Fibroblast of lung (primary cell): ENCODE measurements around the gene MNAT1. TPM values are rescaled to one million over a fixed set of nuclear protein-coding genes. Genes with fewer than 3 reads are reported as not detected.

Source experiments
- DNase-seq, 2 donors: peaks; one replicate each; pipeline versions ENCODE4 v3.0.0 to v3.0.0-alpha.2; 2010; ENCODE audit warnings: low read depth in 2 of 2
- H2AFZ ChIP-seq: 2 replicates; pipeline ENCODE4 v1.5.1; 2012; ENCODE audit warnings: low read length, control low read depth, inconsistent platforms
- H3K27ac ChIP-seq: 2 replicates; pipeline ENCODE4 v1.5.1; 2011; ENCODE audit warnings: low read length, control low read depth; ENCODE audit not compliant: insufficient read depth
- H3K27me3 ChIP-seq: 2 replicates; pipeline ENCODE4 v1.5.1; 2011; ENCODE audit warnings: mild to moderate bottlenecking, low read length; ENCODE audit not compliant: control insufficient read depth, insufficient read depth
- H3K36me3 ChIP-seq: 2 replicates; pipeline ENCODE4 v1.5.1; 2011; ENCODE audit warnings: low read length; ENCODE audit not compliant: control insufficient read depth, insufficient read depth
- H3K4me1 ChIP-seq: 2 replicates; pipeline ENCODE4 v1.5.1; 2011; ENCODE audit warnings: low read length; ENCODE audit not compliant: control insufficient read depth, insufficient read depth; ENCODE audit errors: extremely low read depth
- H3K4me2 ChIP-seq: 2 replicates; pipeline ENCODE4 v1.5.1; 2011; ENCODE audit warnings: low read length, control low read depth; ENCODE audit not compliant: insufficient read depth; ENCODE audit errors: extremely low read depth
- H3K4me3 ChIP-seq, 4 experiments: fragments of 200-600 bp in 1 of 4; sonication (generic) in 1 of 4; replicated peaks in 1 of 4; 2 replicates each; pipeline ENCODE4 v1.5.1; 2011 to 2016; ENCODE audit warnings: low read length in 4 of 4, low read depth in 3 of 4, mild to moderate bottlenecking in 3 of 4, control low read depth in 2 of 4, inconsistent platforms in 1 of 4, mixed read lengths in 1 of 4; ENCODE audit not compliant: insufficient read depth in 1 of 4; ENCODE audit errors: control extremely low read depth in 1 of 4
- H3K79me2 ChIP-seq: 2 replicates; pipeline ENCODE4 v1.5.1; 2012; ENCODE audit warnings: mild to moderate bottlenecking, low read length, inconsistent platforms; ENCODE audit not compliant: control insufficient read depth, insufficient read depth
- H3K9ac ChIP-seq: 2 replicates; pipeline ENCODE4 v1.5.1; 2011; ENCODE audit warnings: mild to moderate bottlenecking, low read length, control low read depth; ENCODE audit not compliant: insufficient read depth
- H3K9me3 ChIP-seq: 2 replicates; pipeline ENCODE4 v1.5.1; 2012; ENCODE audit warnings: low read depth, low read length; ENCODE audit not compliant: control insufficient read depth, insufficient read depth
- H4K20me1 ChIP-seq: 2 replicates; pipeline ENCODE4 v1.5.1; 2011; ENCODE audit warnings: low read length; ENCODE audit not compliant: control insufficient read depth, insufficient read depth; ENCODE audit errors: extremely low read depth
- EZH2 ChIP-seq: IDR thresholded peaks from 2 replicates; pipeline ENCODE4 v1.5.1; 2012; ENCODE audit warnings: low read length, control low read depth, mild to moderate bottlenecking; ENCODE audit errors: missing control alignments
- polyA plus RNA-seq, 2 donors: library from polyadenylated mRNA; depleted of rRNA in 1 of 2; stranded (reverse) in 1 of 2; unstranded in 1 of 2; fragments of >200 nt; gene quantifications; 2 replicates each; pipeline ENCODE4 v1.2.1, GENCODE V29; 2011 to 2012; ENCODE audit warnings: missing spikeins in 1 of 2
- total RNA-seq: library from RNA; depleted of rRNA; stranded (reverse); fragments of >200 nt; gene quantifications from 2 replicates; pipeline ENCODE4 v1.2.1, GENCODE V29; 2014
- TF ChIP-seq, protein P1 (sequence below), 2 donors: IDR thresholded peaks in 1 of 2; conservative IDR thresholded peaks in 1 of 2; 1 replicate in 1 of 2; 2 replicates in 1 of 2; pipeline ENCODE4 v1.5.1; 2011 to 2012; ENCODE audit warnings: low read length in 2 of 2, control low read depth in 1 of 2, inconsistent platforms in 1 of 2, low read depth in 1 of 2, mild to moderate bottlenecking in 1 of 2

The MNAT1 gene
- total and polyA plus RNA-seq, 2 donors (not counting 1 experiment from before 2014, with no cell fraction given), result 48.2 to 58.5 TPM

GRCh38 chr14:60926002-60926401 lies 191.4 kb downstream of the MNAT1 start:
- H3K9me3 ChIP-seq, result no peaks in the 10 kb centered on the region
- no peak for TF ChIP-seq EZH2
- TF ChIP-seq, protein P1, sequence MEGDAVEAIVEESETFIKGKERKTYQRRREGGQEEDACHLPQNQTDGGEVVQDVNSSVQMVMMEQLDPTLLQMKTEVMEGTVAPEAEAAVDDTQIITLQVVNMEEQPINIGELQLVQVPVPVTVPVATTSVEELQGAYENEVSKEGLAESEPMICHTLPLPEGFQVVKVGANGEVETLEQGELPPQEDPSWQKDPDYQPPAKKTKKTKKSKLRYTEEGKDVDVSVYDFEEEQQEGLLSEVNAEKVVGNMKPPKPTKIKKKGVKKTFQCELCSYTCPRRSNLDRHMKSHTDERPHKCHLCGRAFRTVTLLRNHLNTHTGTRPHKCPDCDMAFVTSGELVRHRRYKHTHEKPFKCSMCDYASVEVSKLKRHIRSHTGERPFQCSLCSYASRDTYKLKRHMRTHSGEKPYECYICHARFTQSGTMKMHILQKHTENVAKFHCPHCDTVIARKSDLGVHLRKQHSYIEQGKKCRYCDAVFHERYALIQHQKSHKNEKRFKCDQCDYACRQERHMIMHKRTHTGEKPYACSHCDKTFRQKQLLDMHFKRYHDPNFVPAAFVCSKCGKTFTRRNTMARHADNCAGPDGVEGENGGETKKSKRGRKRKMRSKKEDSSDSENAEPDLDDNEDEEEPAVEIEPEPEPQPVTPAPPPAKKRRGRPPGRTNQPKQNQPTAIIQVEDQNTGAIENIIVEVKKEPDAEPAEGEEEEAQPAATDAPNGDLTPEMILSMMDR (conservative IDR thresholded peaks at IDR 0.05 in 1 of 2, IDR thresholded peaks at IDR 0.05 in 1 of 2; ENCODE audit: low read depth in 1 of 2, low read length in 2 of 2), result no peak
- no peaks in the 10 kb centered on the region for H3K27me3 ChIP-seq
- no peak for DNase-seq
- H2AFZ ChIP-seq, result no peak overlapping the region
- no peak overlapping the region for H3K27ac ChIP-seq
- no peaks in the 10 kb centered on the region for H3K4me1 ChIP-seq
- no peak overlapping the region for H3K9ac ChIP-seq
- H3K4me2 ChIP-seq, result no peak overlapping the region
- no peaks in the 10 kb centered on the region for H3K79me2 ChIP-seq
- H3K4me3 ChIP-seq, result no peak overlapping the region
- H3K36me3 ChIP-seq, result no peaks in the 10 kb centered on the region
- H4K20me1 ChIP-seq, result no peaks in the 10 kb centered on the region

DNA sequence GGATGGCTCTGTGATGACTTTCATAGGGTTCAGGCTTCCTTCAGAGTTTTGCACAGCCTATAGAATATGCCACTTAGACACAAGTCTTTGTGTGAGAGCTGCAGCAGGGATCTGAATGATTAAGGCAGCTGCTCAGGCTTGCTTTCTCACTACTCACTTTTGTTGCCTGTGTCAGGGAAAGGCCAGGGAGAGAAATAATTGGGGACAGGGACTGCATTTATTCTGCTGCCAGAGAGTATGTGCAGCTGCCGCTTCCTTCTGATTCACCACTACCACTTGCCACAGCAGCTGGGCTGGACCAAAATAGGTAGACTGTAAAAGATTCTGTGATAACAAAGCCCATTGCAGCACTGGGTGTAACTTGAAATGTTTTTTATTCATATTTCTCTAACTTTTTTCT lies 196.7 kb downstream of the MNAT1 start:
- no peak overlapping the region for H3K4me3 ChIP-seq

GRCh38 chr14:60933920-60934655 lies 199.5 kb downstream of the MNAT1 start:
- Histone ChIP-seq H3K4me1 (no peaks in the 10 kb centered on the region), H3K36me3 (no peaks in the 10 kb centered on the region), H3K27ac (no peak overlapping the region), H3K4me2 (no peak overlapping the region), H4K20me1 (no peaks in the 10 kb centered on the region), H3K9ac (no peak overlapping the region), H3K4me3 (no peak overlapping the region), H3K79me2 (no peaks in the 10 kb centered on the region), H3K27me3 (no peaks in the 10 kb centered on the region), H2AFZ (no peak overlapping the region), H3K9me3 (no peaks in the 10 kb centered on the region)
- no peak for DNase-seq
- TF ChIP-seq EZH2, result no peak
- TF ChIP-seq, protein P1 (conservative IDR thresholded peaks at IDR 0.05 in 1 of 2, IDR thresholded peaks at IDR 0.05 in 1 of 2; ENCODE audit: low read depth in 1 of 2, low read length in 2 of 2), result no peak

More for the DNA sequence above, 196.7 kb downstream of the MNAT1 start:
- H4K20me1 ChIP-seq, result no peaks in the 10 kb centered on the region
- no peaks in the 10 kb centered on the region for H3K4me1 ChIP-seq
- H3K79me2 ChIP-seq, result no peaks in the 10 kb centered on the region
- TF ChIP-seq EZH2, result no peak
- TF ChIP-seq, protein P1 (conservative IDR thresholded peaks at IDR 0.05 in 1 of 2, IDR thresholded peaks at IDR 0.05 in 1 of 2; ENCODE audit: low read depth in 1 of 2, low read length in 2 of 2), result no peak
- no peak overlapping the region for H3K27ac ChIP-seq
- H3K4me2 ChIP-seq, result no peak overlapping the region
- H2AFZ ChIP-seq, result no peak overlapping the region
- no peaks in the 10 kb centered on the region for H3K9me3 ChIP-seq
- H3K27me3 ChIP-seq, result no peaks in the 10 kb centered on the region
- peak in 1 of 2 donors; percentile 30 for DNase-seq
- no peak overlapping the region for H3K9ac ChIP-seq
- H3K36me3 ChIP-seq, result no peaks in the 10 kb centered on the region
